Neural cell (in vitro differentiated cells): ENCODE data around the gene PTCH1. TPM values are rescaled to one million over a fixed set of nuclear protein-coding genes. Genes with fewer than 3 reads are reported as not detected.

Experiments used
- H2AFZ ChIP-seq: fragments of 200-600, 300-800 bp; sonication (generic), shearing (Covaris generic); 2 replicates; pipeline ENCODE4 v1.6.0; 2014; ENCODE audit warnings: low read depth, mild to moderate bottlenecking, antibody characterized with exemption, low read length, moderate library complexity
- H3F3A ChIP-seq: fragments of 200-600 bp; shearing (Covaris generic); 2 replicates; pipeline ENCODE4 v1.6.1; 2016; ENCODE audit warnings: mild to moderate bottlenecking, moderate library complexity, mixed read lengths, antibody characterized with exemption, low read length; ENCODE audit not compliant: insufficient read depth, poor library complexity, severe bottlenecking
- H3K27ac ChIP-seq: fragments of 200-600, 300-800 bp; sonication (generic), shearing (Covaris generic); 2 replicates; pipeline ENCODE4 v1.5.1; 2014; ENCODE audit warnings: mild to moderate bottlenecking, low read length, moderate library complexity
- H3K27me3 ChIP-seq: fragments of 300-800, 200-600 bp; sonication (generic), shearing (Covaris generic); 2 replicates; pipeline ENCODE4 v1.6.0; 2014; ENCODE audit warnings: mild to moderate bottlenecking, low read depth, low read length, moderate library complexity; ENCODE audit not compliant: insufficient read depth
- H3K36me3 ChIP-seq: fragments of 300-800, 200-600 bp; sonication (generic), shearing (Covaris generic); 2 replicates; pipeline ENCODE4 v1.5.1; 2014; ENCODE audit warnings: mild to moderate bottlenecking, antibody characterized with exemption, low read length, moderate library complexity; ENCODE audit not compliant: insufficient read depth
- H3K4me2 ChIP-seq: fragments of 300-800, 200-600 bp; sonication (generic), shearing (Covaris generic); 2 replicates; pipeline ENCODE4 v1.6.0; 2014; ENCODE audit warnings: mild to moderate bottlenecking, low read length
- H3K4me3 ChIP-seq: fragments of 300-800, 200-600 bp; sonication (generic), shearing (Covaris generic); 2 replicates; pipeline ENCODE4 v1.5.1; 2014; ENCODE audit warnings: mild to moderate bottlenecking, low read length, moderate library complexity
- H3K79me2 ChIP-seq: fragments of 200-600 bp; shearing (Covaris generic); replicated peaks from 2 replicates; pipeline ENCODE4 v1.6.0; 2014; ENCODE audit warnings: mild to moderate bottlenecking, low read length, moderate library complexity; ENCODE audit not compliant: insufficient read depth
- H3K9ac ChIP-seq: fragments of 300-800, 200-600 bp; sonication (generic), shearing (Covaris generic); 2 replicates; pipeline ENCODE4 v1.6.1; 2016; ENCODE audit warnings: mild to moderate bottlenecking, low read length, mixed read lengths
- H3K9me2 ChIP-seq: fragments of 200-600 bp; shearing (Covaris generic); 2 replicates; pipeline ENCODE4 v1.6.1; 2016; ENCODE audit warnings: mild to moderate bottlenecking, low read length, mixed read lengths; ENCODE audit not compliant: insufficient read depth
- H3K9me3 ChIP-seq: fragments of 200-600, 300-800 bp; sonication (generic), shearing (Covaris generic); 2 replicates; pipeline ENCODE4 v1.6.1; 2016; ENCODE audit warnings: mild to moderate bottlenecking, mixed run types, low read length, moderate library complexity, mixed read lengths
- H4K20me1 ChIP-seq: fragments of 200-600 bp; shearing (Covaris generic); 2 replicates; pipeline ENCODE4 v1.6.1; 2016; ENCODE audit warnings: mild to moderate bottlenecking, mixed run types; ENCODE audit not compliant: insufficient read depth
- EP300 ChIP-seq: fragments of 450-650 bp; conservative IDR thresholded peaks from 2 replicates; pipeline ENCODE4 v1.6.1; 2014; ENCODE audit warnings: antibody characterized with exemption, mild to moderate bottlenecking, moderate library complexity; ENCODE audit not compliant: poor library complexity, severe bottlenecking
- MXI1 ChIP-seq: fragments of 450-650 bp; conservative IDR thresholded peaks from 2 replicates; pipeline ENCODE4 v1.6.1; 2014; ENCODE audit warnings: antibody characterized with exemption, mild to moderate bottlenecking; ENCODE audit not compliant: poor library complexity, severe bottlenecking
- POLR2AphosphoS5 ChIP-seq: IDR thresholded peaks from 2 replicates; pipeline ENCODE4 v1.6.1; 2012
- RAD21 ChIP-seq: fragments of 450-650 bp; conservative IDR thresholded peaks from 2 replicates; pipeline ENCODE4 v1.6.1; 2014; ENCODE audit warnings: antibody characterized with exemption, mild to moderate bottlenecking, moderate library complexity
- SMC3 ChIP-seq: fragments of 450-650 bp; conservative IDR thresholded peaks from 2 replicates; pipeline ENCODE4 v1.6.1; 2014; ENCODE audit warnings: antibody characterized with exemption, mild to moderate bottlenecking, moderate library complexity; ENCODE audit not compliant: poor library complexity
- TAF1 ChIP-seq: IDR thresholded peaks from 2 replicates; pipeline ENCODE4 v1.6.1; 2012; ENCODE audit warnings: low read depth
- polyA plus RNA-seq: library from polyadenylated mRNA; depleted of rRNA; stranded (reverse); fragments of >200 nt; gene quantifications from 2 replicates; pipeline ENCODE4 v1.2.3, GENCODE V29; 2014
- TF ChIP-seq, protein P1 (sequence below): fragments of 450-650 bp; IDR thresholded peaks from 2 replicates; pipeline ENCODE4 v1.5.1; 2014; ENCODE audit warnings: antibody characterized with exemption, mild to moderate bottlenecking, moderate library complexity; ENCODE audit not compliant: poor library complexity, severe bottlenecking
- TF ChIP-seq, protein P2 (sequence below): IDR thresholded peaks from 2 replicates; pipeline ENCODE4 v1.6.1; 2012; ENCODE audit warnings: borderline replicate concordance

PTCH1 gene
- polyA plus RNA-seq, 1 donor from 2014 or later, result 15.6 TPM

DNA sequence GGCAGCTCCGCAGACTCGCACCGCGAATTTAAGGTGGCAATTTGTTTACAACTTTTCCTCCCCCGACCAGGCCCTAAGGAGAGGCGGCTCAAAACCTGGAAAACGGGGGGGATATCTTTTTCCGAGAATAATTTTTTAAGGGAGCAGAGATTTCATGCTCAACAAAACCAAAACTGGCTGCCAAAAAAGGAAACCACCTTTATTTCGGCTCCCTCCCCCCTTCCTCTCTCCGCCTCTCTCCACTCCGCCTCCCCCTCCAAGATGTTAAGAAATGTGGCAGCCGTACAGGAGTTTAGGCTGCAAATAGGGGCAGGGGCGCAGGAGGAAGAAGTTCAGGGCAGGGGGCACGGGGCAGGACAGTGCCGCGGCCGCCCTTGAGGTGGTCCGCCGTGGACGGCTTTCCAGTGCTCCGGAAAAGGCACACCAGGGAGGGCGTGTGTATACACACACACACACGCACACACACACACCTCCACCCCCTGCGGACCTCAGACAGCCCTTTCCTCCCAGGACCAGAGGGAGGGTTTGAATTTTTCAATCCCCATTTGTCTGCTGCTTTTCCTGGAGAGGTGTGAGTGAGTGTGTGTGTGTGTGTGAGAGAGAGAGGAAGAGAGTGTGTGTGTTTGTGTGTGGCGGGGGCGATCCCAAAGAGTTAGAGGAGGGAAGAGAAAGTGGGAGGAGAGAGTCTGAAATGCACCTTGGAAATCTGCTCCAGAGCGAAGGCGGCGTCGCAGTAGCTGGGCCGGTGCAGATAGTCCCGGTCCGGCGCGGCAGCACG, 9.1 kb downstream of the PTCH1 start:
- Histone ChIP-seq H3K27ac (peak overlapping the region; percentile 98), H3K9me2 (no peaks in the 10 kb centered on the region)

DNA sequence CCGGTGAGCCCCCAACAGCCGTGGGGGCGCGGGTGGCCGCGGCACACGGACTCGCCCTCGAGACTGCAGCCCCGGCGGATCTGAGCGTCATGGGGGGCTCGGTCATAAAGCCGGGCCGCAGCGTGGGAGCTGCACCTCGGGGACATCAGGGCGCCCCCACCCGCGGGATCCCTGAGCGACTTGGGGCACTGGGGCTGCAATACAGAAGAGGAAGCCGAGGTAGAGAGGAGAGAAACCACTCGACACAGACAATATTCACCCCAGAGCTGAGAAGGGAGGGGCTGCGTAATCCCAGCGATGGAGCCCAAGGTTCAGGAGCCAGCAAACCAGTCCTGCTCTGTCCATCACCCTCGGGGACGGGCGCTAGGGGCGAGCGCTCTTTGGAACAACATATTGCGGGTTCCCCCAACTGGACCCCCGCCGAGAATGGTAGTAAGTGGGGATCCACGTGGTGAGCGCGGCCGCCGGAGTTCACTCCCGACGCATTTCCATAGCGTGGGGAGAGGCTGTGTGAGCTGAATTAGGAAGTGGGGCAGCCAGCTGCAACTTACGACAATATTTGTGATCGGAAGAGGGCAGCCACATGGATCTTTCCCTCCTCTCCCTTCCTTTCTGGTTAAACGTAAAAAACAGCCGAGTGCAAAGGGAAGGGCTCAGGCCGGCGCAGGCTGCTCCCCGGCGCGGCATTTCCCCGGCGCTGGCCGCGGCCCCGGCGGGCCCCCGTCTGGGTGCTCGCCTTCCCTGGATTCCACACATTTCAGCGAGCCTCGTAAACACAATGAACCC, 9.9 kb downstream of the PTCH1 start:
- no peaks in the 10 kb centered on the region for H3K9me3 ChIP-seq
- no peaks in the 10 kb centered on the region for H3K9me2 ChIP-seq
- TF ChIP-seq RAD21 (peak; percentile 10), TAF1 (no peak), MXI1 (peak; percentile 83), POLR2AphosphoS5 (peak; percentile 0), SMC3 (no peak)
- TF ChIP-seq, protein P1, sequence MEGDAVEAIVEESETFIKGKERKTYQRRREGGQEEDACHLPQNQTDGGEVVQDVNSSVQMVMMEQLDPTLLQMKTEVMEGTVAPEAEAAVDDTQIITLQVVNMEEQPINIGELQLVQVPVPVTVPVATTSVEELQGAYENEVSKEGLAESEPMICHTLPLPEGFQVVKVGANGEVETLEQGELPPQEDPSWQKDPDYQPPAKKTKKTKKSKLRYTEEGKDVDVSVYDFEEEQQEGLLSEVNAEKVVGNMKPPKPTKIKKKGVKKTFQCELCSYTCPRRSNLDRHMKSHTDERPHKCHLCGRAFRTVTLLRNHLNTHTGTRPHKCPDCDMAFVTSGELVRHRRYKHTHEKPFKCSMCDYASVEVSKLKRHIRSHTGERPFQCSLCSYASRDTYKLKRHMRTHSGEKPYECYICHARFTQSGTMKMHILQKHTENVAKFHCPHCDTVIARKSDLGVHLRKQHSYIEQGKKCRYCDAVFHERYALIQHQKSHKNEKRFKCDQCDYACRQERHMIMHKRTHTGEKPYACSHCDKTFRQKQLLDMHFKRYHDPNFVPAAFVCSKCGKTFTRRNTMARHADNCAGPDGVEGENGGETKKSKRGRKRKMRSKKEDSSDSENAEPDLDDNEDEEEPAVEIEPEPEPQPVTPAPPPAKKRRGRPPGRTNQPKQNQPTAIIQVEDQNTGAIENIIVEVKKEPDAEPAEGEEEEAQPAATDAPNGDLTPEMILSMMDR, result no peak
- peak overlapping the region; percentile 98 for H3K27ac ChIP-seq
- H3F3A ChIP-seq, result peaks cover 12% of the 10 kb centered on the region
- peaks cover 27% of the 10 kb centered on the region for H4K20me1 ChIP-seq
- peak overlapping the region; percentile 73 for H3K4me2 ChIP-seq
- H3K27me3 ChIP-seq, result no peaks in the 10 kb centered on the region
- H3K4me3 ChIP-seq, result peak overlapping the region; percentile 98
- H3K36me3 ChIP-seq, result no peaks in the 10 kb centered on the region
- H3K9ac ChIP-seq, result peak overlapping the region; percentile 98
- peaks cover 65% of the 10 kb centered on the region for H3K79me2 ChIP-seq
- H2AFZ ChIP-seq, result no peak overlapping the region

More for the DNA sequence above, 9.1 kb downstream of the PTCH1 start:
- Histone ChIP-seq H3F3A (peaks cover 12% of the 10 kb centered on the region), H3K27me3 (peaks cover 7% of the 10 kb centered on the region), H3K9ac (peak overlapping the region; percentile 98), H3K36me3 (no peaks in the 10 kb centered on the region), H4K20me1 (peaks cover 27% of the 10 kb centered on the region), H3K4me2 (peak overlapping the region; percentile 73), H2AFZ (no peak overlapping the region), H3K9me3 (no peaks in the 10 kb centered on the region), H3K79me2 (peaks cover 65% of the 10 kb centered on the region), H3K4me3 (peak overlapping the region; percentile 98)
- TF ChIP-seq RAD21, result no peak
- no peak for TF ChIP-seq EP300
- TF ChIP-seq, protein P2, sequence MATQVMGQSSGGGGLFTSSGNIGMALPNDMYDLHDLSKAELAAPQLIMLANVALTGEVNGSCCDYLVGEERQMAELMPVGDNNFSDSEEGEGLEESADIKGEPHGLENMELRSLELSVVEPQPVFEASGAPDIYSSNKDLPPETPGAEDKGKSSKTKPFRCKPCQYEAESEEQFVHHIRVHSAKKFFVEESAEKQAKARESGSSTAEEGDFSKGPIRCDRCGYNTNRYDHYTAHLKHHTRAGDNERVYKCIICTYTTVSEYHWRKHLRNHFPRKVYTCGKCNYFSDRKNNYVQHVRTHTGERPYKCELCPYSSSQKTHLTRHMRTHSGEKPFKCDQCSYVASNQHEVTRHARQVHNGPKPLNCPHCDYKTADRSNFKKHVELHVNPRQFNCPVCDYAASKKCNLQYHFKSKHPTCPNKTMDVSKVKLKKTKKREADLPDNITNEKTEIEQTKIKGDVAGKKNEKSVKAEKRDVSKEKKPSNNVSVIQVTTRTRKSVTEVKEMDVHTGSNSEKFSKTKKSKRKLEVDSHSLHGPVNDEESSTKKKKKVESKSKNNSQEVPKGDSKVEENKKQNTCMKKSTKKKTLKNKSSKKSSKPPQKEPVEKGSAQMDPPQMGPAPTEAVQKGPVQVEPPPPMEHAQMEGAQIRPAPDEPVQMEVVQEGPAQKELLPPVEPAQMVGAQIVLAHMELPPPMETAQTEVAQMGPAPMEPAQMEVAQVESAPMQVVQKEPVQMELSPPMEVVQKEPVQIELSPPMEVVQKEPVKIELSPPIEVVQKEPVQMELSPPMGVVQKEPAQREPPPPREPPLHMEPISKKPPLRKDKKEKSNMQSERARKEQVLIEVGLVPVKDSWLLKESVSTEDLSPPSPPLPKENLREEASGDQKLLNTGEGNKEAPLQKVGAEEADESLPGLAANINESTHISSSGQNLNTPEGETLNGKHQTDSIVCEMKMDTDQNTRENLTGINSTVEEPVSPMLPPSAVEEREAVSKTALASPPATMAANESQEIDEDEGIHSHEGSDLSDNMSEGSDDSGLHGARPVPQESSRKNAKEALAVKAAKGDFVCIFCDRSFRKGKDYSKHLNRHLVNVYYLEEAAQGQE, result peak; percentile 54
- peak; percentile 27 for TF ChIP-seq SMC3
- peak; percentile 43 for TF ChIP-seq POLR2AphosphoS5
